Duodenal mucosa (tissue), 2 donors: ENCODE measurements around the gene AKAP11.

ENCODE experiments used
- H3K27ac ChIP-seq: one replicate; pipeline ENCODE4 v1.7.0; 2013; ENCODE audit warnings: low read depth, low read length
- H3K27me3 ChIP-seq, 2 donors: one replicate each; pipeline ENCODE4 v1.7.0; 2013; ENCODE audit warnings: low read length in 2 of 2, control low read depth in 1 of 2; ENCODE audit not compliant: insufficient read depth in 2 of 2, control insufficient read depth in 1 of 2
- H3K36me3 ChIP-seq, 2 donors: one replicate each; pipeline ENCODE4 v1.7.0; 2013; ENCODE audit warnings: low read length in 2 of 2, control low read depth in 1 of 2; ENCODE audit not compliant: insufficient read depth in 2 of 2, control insufficient read depth in 1 of 2
- H3K4me1 ChIP-seq, 2 donors: one replicate each; pipeline ENCODE4 v1.7.0; 2013; ENCODE audit warnings: low read length in 2 of 2, control low read depth in 1 of 2; ENCODE audit not compliant: insufficient read depth in 2 of 2, control insufficient read depth in 1 of 2
- H3K4me3 ChIP-seq, 2 donors: one replicate each; pipeline ENCODE4 v1.7.0; 2013; ENCODE audit warnings: low read length in 2 of 2, low read depth in 1 of 2
- H3K9ac ChIP-seq, 2 donors: one replicate each; pipeline ENCODE4 v1.7.0; 2013; ENCODE audit warnings: low read length in 2 of 2, low read depth in 1 of 2
- H3K9me3 ChIP-seq, 2 donors: one replicate each; pipeline ENCODE4 v1.7.0; 2013; ENCODE audit warnings: low read length in 2 of 2, control low read depth in 1 of 2; ENCODE audit not compliant: control insufficient read depth in 1 of 2

Gene AKAP11

DNA sequence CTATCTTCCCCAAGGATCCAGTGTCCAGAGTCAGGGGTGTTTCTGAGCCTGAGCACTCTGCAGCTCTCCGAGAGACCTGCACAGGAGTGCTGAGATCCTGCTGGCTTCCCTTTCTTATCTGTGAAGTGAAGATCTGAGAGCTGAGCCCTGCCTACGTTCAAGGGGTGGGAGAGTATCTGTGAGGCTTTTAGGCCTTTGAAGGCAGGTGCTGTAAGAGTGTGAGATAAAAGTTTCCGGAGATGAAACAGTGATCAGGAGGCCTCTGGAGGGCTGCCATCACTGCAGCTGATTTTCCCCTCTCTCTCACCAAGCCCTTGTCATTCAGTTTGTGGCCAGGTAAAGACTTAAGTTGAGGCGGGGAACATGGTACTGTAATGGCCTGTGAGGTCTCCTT lies 83.1 kb downstream of the AKAP11 start:
- no peak overlapping the region for H3K9ac ChIP-seq
- H3K9me3 ChIP-seq: no peaks in the 10 kb centered on the region
- peaks cover 12% of the 10 kb centered on the region in 2 donors for H3K4me1 ChIP-seq
- H3K4me3 ChIP-seq: no peak overlapping the region
- H3K27me3 ChIP-seq: no peaks in the 10 kb centered on the region
- H3K36me3 ChIP-seq: no peaks in the 10 kb centered on the region
- H3K27ac ChIP-seq: no peak overlapping the region

DNA sequence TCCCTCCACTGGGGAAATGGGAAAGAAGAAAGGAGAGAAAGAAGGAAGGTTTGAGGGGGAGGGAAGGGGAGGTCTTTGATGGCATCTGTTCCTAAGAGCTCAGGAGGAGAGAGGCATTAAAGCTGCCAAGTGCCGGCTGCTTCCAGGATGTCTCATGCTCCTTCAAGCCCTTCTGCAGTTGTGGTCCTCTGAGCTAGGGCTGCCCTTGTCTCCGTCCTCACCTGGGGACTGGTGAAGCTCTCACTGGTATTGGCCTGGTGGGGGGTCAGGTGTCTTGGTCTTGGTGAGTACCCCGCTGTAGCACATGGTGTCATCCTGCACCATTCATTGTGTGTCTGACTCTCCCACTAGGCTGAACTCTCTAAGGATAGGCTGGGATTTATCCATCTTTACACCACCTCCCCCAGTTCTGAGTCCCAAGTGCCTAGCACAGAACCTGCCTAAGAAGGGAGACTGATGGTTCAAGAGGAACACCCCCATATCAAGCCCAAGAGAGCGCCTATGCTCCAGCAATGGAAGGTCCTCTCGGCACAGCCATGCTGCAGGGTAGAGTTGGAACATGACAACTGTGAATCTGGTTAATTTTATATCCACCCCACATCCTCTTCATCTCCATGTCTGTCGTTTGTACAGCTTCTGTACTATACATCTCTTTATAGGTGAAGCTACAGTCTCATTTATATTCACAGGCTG lies 83.7 kb downstream of the AKAP11 start:
- no peaks in the 10 kb centered on the region for H3K36me3 ChIP-seq
- no peak overlapping the region for H3K27ac ChIP-seq
- no peaks in the 10 kb centered on the region for H3K27me3 ChIP-seq
- no peak overlapping the region for H3K4me3 ChIP-seq
- H3K9me3 ChIP-seq: no peaks in the 10 kb centered on the region
- H3K4me1 ChIP-seq: peaks cover 12% of the 10 kb centered on the region in 2 donors
- no peak overlapping the region for H3K9ac ChIP-seq

DNA sequence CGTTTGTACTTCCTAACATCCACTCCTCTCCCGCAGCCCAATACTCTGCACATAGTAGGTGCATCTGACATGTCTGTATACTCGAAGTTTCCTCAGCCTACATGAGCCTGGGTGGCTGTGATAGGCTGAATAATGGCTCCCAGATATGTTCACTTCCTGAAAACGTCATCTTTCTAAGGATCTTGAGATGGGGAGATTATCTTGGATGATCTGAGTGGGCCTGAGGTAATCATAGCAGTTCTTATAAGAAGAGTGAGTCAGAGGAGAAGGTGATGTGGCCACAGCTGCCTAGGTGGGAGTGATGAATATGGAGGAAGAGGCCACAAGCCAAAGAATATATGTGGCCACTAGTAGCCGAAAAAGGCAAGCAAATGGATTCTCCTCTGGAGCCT lies 84.2 kb downstream of the AKAP11 start:
- no peaks in the 10 kb centered on the region for H3K27me3 ChIP-seq
- H3K4me1 ChIP-seq: peaks cover 12% of the 10 kb centered on the region in 2 donors
- no peaks in the 10 kb centered on the region for H3K36me3 ChIP-seq
- no peak overlapping the region for H3K4me3 ChIP-seq
- H3K9ac ChIP-seq: no peak overlapping the region
- H3K9me3 ChIP-seq: no peaks in the 10 kb centered on the region
- no peak overlapping the region for H3K27ac ChIP-seq

DNA sequence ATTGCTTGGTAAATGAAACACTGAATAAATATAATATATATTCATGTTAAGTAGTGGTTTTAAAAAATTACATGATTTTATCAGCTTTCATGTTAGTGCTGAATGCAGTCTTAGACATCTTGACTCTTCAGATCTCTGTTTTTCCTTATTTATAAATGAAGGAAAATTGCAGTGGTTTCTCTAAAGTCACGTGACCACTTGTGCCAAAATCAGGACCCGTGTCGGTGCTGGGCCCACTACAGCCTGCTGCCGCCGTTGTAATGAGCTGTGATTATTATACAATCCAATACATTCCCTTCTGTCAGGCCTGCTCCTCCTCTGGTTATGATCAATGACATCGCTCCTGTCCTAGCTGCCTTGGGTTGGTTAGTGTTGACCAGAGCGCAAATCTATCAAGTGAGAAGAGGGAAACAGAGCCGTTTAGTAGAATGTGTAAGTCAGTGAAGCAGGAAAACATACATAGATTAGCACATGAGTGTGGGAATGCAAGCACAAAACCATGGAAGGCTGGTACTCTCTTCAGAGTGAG lies 88.2 kb downstream of the AKAP11 start:
- Histone ChIP-seq H3K4me1 (peaks cover 2% of the 10 kb centered on the region in 2 donors), H3K27me3 (no peaks in the 10 kb centered on the region), H3K36me3 (no peaks in the 10 kb centered on the region), H3K27ac (no peak overlapping the region), H3K9ac (no peak overlapping the region), H3K9me3 (no peaks in the 10 kb centered on the region), H3K4me3 (no peak overlapping the region)

DNA sequence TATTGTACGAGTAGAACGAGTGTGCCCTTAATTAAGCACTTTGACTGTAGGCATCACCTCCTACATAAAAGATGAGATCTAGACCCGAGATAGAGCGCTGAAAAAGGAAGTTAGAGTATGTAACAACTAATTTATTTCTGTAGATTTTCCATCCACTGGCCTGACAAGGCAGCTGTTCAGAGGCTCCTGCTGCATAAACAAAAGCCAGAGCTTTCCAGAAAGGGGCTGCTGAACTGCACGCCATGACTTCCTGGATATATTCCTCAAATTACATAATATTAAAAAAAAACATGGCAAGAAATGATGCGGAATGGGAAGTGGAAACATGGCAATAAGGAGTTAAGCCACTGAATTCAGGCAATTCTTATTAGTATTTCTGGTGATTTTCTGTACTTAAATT lies 89.7 kb downstream of the AKAP11 start:
- Histone ChIP-seq H3K27me3 (no peaks in the 10 kb centered on the region), H3K9me3 (no peaks in the 10 kb centered on the region), H3K9ac (no peak overlapping the region), H3K27ac (no peak overlapping the region), H3K36me3 (no peaks in the 10 kb centered on the region), H3K4me1 (no peaks in the 10 kb centered on the region), H3K4me3 (no peak overlapping the region)

DNA sequence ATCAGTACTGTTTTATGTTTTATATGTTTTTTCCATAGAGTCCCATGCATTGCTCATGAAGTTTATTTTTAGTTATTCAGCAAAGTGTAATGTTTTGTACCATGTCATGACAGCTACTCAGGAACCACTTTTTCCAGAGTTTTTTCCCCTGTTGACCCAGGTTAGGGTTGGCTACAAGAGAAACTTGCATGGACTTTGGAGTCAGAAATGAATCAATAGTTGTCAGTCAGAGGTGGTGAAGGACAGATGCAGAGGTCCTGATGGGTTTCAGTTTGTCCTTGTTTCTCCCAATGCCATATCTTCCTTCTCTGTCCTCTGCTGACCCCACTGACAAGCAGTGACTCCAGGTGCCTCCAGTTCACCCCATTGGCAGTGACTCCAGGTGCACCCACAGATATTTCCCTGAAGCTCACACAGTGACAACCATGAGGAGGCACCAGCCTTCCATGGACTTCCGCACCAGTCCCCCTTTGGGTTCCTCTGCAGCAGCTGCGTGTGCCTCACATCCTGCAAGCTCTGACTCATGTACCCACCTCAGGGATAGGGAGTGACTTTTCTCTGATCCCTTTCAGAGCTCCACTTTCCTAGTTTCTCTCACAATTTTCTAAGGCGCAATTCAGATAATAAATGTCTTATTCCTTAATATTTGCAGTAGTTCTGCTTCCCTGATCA lies 92.1 kb downstream of the AKAP11 start:
- H3K9me3 ChIP-seq: no peaks in the 10 kb centered on the region
- H3K9ac ChIP-seq: no peak overlapping the region
- H3K4me3 ChIP-seq: no peak overlapping the region

DNA sequence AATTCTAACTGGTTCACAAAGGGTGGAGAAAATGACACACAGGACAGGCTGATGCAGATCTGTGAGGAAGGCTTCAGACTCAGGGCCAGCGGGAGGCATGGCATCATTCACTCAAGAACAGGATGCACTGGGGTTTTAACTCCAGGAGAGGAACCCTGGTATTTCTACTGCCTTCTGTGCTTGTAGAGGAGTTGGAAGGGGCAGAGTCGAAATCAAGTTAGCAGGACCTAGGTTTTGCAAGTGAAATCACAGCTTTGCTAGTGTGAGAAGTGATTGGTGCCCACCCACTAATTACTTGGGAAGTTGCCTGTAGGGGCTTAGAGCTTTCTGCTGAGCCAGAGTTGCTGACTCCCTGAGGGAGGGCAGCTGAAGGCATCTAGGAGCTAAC lies 92.7 kb downstream of the AKAP11 start:
- H3K4me1 ChIP-seq: no peaks in the 10 kb centered on the region
- H3K9me3 ChIP-seq: no peaks in the 10 kb centered on the region
- H3K27ac ChIP-seq: no peak overlapping the region
- no peaks in the 10 kb centered on the region for H3K36me3 ChIP-seq
- H3K4me3 ChIP-seq: no peak overlapping the region
- H3K27me3 ChIP-seq: no peaks in the 10 kb centered on the region
- no peak overlapping the region for H3K9ac ChIP-seq

More for the DNA sequence above, 92.1 kb downstream of the AKAP11 start:
- Histone ChIP-seq H3K4me1 (no peaks in the 10 kb centered on the region), H3K27me3 (no peaks in the 10 kb centered on the region), H3K27ac (no peak overlapping the region), H3K36me3 (no peaks in the 10 kb centered on the region)

DNA sequence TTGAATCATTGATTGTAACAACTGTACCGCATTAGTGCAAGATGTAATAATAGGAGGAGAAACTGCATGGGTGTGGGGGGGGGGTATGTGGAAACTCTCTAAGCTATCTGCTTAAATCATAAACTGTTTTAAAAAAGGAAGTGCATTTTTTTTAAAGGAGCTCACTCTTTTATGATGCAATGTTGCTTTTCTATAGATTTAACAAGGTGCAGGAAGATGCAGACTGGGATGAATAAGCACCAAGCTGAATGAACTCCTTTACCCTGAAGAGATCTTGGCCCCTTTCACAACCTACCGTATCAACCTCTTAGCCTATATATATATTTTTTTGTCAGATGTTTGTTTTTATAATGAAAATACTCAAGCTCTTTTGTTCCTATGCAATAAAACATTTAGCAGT lies 95.9 kb downstream of the AKAP11 start:
- Histone ChIP-seq H3K27me3 (no peaks in the 10 kb centered on the region), H3K36me3 (no peaks in the 10 kb centered on the region), H3K9me3 (no peaks in the 10 kb centered on the region), H3K27ac (no peak overlapping the region), H3K9ac (no peak overlapping the region), H3K4me3 (no peak overlapping the region), H3K4me1 (no peaks in the 10 kb centered on the region)

DNA sequence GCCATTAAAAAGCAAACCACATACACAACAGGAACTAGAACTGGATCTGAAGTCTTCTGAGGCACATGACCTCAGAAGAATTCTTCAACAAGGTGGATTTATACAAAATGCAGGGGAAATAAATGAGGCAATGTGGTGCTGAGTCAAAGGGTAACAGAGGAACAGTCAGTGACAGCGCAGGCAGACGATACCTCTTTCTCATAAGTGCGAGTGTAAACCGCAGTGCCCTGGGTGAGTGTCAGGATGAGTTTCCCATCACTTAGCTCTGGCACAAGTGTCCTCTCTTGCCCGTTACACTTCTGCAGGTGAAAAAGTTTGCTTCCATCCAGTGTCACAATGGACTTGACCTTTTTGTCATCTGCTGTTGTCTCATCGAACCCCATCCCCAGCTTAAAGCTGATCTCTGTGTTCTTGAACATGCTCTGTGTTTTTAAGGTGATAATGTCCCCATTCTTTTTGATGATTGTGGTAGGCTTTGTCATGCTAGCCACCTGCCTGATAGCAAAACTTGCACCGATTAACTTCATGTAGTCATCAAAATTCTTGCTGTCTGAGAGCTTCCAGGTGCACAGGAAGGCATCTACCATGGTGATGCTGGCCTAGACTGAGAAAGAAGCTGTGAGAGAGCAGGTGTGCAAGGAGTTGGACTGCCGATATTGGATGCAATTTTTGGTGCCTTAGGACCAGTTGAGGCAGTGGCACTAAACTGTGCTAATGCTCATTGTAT lies 97.3 kb downstream of the AKAP11 start:
- Histone ChIP-seq H3K4me3 (no peak overlapping the region), H3K36me3 (no peaks in the 10 kb centered on the region)

DNA sequence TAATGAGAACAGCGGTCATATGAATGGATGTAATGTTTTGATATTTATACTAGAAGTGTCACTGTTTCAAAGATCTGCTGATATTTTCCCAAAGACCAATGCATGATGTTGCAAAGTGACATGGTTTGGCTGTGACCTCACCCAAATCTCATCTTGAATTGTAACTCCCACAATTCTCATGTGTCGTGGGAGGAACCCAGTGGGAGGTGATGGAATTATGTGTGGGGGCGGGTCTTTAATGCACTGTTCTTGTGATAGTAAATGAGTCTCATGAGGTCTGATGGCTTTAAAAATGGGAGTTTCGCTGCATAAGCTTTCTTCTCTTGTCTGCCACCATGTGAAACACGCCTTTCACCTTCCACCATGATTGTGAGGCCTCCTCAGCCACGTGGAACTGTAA lies 98.3 kb downstream of the AKAP11 start:
- no peak overlapping the region for H3K9ac ChIP-seq
- no peaks in the 10 kb centered on the region for H3K4me1 ChIP-seq
- H3K4me3 ChIP-seq: no peak overlapping the region
- H3K27me3 ChIP-seq: no peaks in the 10 kb centered on the region
- no peak overlapping the region for H3K27ac ChIP-seq
- no peaks in the 10 kb centered on the region for H3K36me3 ChIP-seq
- no peaks in the 10 kb centered on the region for H3K9me3 ChIP-seq

More for the DNA sequence above, 97.3 kb downstream of the AKAP11 start:
- Histone ChIP-seq H3K4me1 (no peaks in the 10 kb centered on the region), H3K9me3 (no peaks in the 10 kb centered on the region), H3K9ac (no peak overlapping the region), H3K27me3 (no peaks in the 10 kb centered on the region), H3K27ac (no peak overlapping the region)
